HCT116 (cell line): ENCODE measurements around the gene OPN4. TPM values are rescaled to one million over a fixed set of nuclear protein-coding genes. Genes with fewer than 3 reads are reported as not detected.

ENCODE experiments used
- ATAC-seq: fragments of 200-7000 bp; cut with Tn5 transposase; 2 replicates; pipeline ENCODE4 v1.9.1; 2020; ENCODE audit warnings: mild to moderate bottlenecking, moderate library complexity
- BruUV-seq: library from RNA; stranded (reverse); fragments of 400-500 nt; replicated peaks from 2 replicates; lab custom pipeline; 2021; lab: Mats Ljungman, UMichigan
- CTCF ChIA-PET: fragments of 300-600 bp; sonication (Branson Sonifier 250); formaldehyde crosslinking; loops from one replicate; lab custom pipeline; 2021; ENCODE audit warnings: antibody characterized with exemption; lab: Charles Lee
- POLR2A ChIA-PET: fragments of 300-600, 350-600 bp; sonication (Branson Sonifier 250); formaldehyde crosslinking; loops from one replicate; lab custom pipeline; 2021; ENCODE audit warnings: antibody characterized with exemption; lab: Charles Lee
- RAD21 ChIA-PET, 2 experiments: fragments of 300-600 bp; sonication (Branson Sonifier 250); formaldehyde crosslinking; loops; one replicate each; lab custom pipeline; 2023; ENCODE audit warnings: low total read pairs in 2 of 2; ENCODE audit not compliant: uncharacterized antibody in 2 of 2, unreplicated experiment in 2 of 2, low non-redundant PET in 1 of 2; lab: Charles Lee
- DNase-seq: peaks from one replicate; pipeline ENCODE4 v3.0.0-alpha.2; 2010; ENCODE audit warnings: low read depth, low spot score
- H2AFZ ChIP-seq: fragments of 200-600 bp; shearing (Covaris generic), sonication (generic); 2 replicates; pipeline ENCODE4 v1.6.1; 2017; ENCODE audit warnings: low read depth, mixed run types, mixed read lengths, antibody characterized with exemption, low read length; ENCODE audit not compliant: poor library complexity, severe bottlenecking
- H3K27ac ChIP-seq: 2 replicates; pipeline ENCODE4 v1.5.1; 2012; ENCODE audit warnings: low read depth, low read length
- H3K27me3 ChIP-seq: fragments of 200-600 bp; sonication (generic); 2 replicates; pipeline ENCODE4 v1.6.1; 2016; ENCODE audit warnings: mixed run types, low read length, mixed read lengths; ENCODE audit not compliant: insufficient read depth
- H3K36me3 ChIP-seq, 2 experiments: fragments of 200-500 bp in 1 of 2; fragments of 200-600 bp in 1 of 2; sonication (Bioruptor generic) in 1 of 2; sonication (generic) in 1 of 2; 2 replicates each; pipeline versions ENCODE4 v1.5.1 to v1.6.1; 2014 to 2016; ENCODE audit warnings: low read length in 2 of 2, inconsistent platforms in 1 of 2, mixed read lengths in 1 of 2, mixed run types in 1 of 2; ENCODE audit not compliant: insufficient read depth in 2 of 2, control insufficient read depth in 1 of 2
- H3K4me1 ChIP-seq, 2 experiments: fragments of 200-600 bp in 1 of 2; sonication (generic) in 1 of 2; 2 replicates each; pipeline versions ENCODE4 v1.5.1 to v1.6.1; 2012 to 2017; ENCODE audit warnings: low read length in 2 of 2, inconsistent platforms in 1 of 2, mild to moderate bottlenecking in 1 of 2, mixed read lengths in 1 of 2, mixed run types in 1 of 2, moderate library complexity in 1 of 2; ENCODE audit not compliant: insufficient read depth in 2 of 2, control insufficient read depth in 1 of 2
- H3K4me2 ChIP-seq: fragments of 200-600 bp; sonication (generic); 2 replicates; pipeline ENCODE4 v1.6.1; 2017; ENCODE audit warnings: mixed run types, low read length, mixed read lengths
- H3K4me3 ChIP-seq, 2 experiments: fragments of 200-600 bp in 1 of 2; sonication (generic) in 1 of 2; replicated peaks in 1 of 2; 2 replicates each; pipeline ENCODE4 v1.5.1; 2011 to 2016; ENCODE audit warnings: low read length in 2 of 2, control low read depth in 1 of 2, low read depth in 1 of 2, mild to moderate bottlenecking in 1 of 2, mixed read lengths in 1 of 2, mixed run types in 1 of 2
- H3K79me2 ChIP-seq: fragments of 200-600 bp; sonication (generic); 2 replicates; pipeline ENCODE4 v1.6.1; 2017; ENCODE audit warnings: mild to moderate bottlenecking, mixed run types, low read length, moderate library complexity, mixed read lengths; ENCODE audit not compliant: insufficient read depth
- H3K9ac ChIP-seq: fragments of 200-600 bp; sonication (generic); 2 replicates; pipeline ENCODE4 v1.6.1; 2016; ENCODE audit warnings: low read length, mixed read lengths
- H3K9me2 ChIP-seq: fragments of 200-600 bp; sonication (generic), shearing (Covaris generic); 2 replicates; pipeline ENCODE4 v1.6.1; 2017; ENCODE audit warnings: mixed run types, mild to moderate bottlenecking, moderate library complexity; ENCODE audit not compliant: insufficient read depth
- H3K9me3 ChIP-seq, 2 experiments: fragments of 200-500 bp in 1 of 2; fragments of 200-600 bp in 1 of 2; sonication (Bioruptor generic) in 1 of 2; sonication (generic) in 1 of 2; 2 replicates each; pipeline ENCODE4 v1.6.1; 2014 to 2017; ENCODE audit warnings: low read length in 2 of 2, mixed read lengths in 2 of 2, inconsistent platforms in 1 of 2, low read depth in 1 of 2, mild to moderate bottlenecking in 1 of 2, mixed run types in 1 of 2, moderate library complexity in 1 of 2; ENCODE audit not compliant: control insufficient read depth in 1 of 2, insufficient read depth in 1 of 2
- H4K20me1 ChIP-seq: fragments of 200-600 bp; sonication (generic), shearing (Covaris generic); 2 replicates; pipeline ENCODE4 v1.6.1; 2017; ENCODE audit warnings: mixed run types, mild to moderate bottlenecking, moderate library complexity; ENCODE audit not compliant: insufficient read depth
- ATF3 ChIP-seq: IDR thresholded peaks from 2 replicates; pipeline ENCODE4 v1.6.1; 2012
- CTCF ChIP-seq, 3 experiments: fragments of 200-600 bp in 1 of 3; sonication (generic) in 1 of 3; IDR thresholded peaks in 2 of 3; conservative IDR thresholded peaks in 1 of 3; 2 replicates each; pipeline ENCODE4 v1.5.1; 2012 to 2017; ENCODE audit warnings: low read depth in 2 of 3, low read length in 2 of 3, antibody characterized with exemption in 1 of 3, borderline replicate concordance in 1 of 3, control low read depth in 1 of 3, mild to moderate bottlenecking in 1 of 3, mixed read lengths in 1 of 3, mixed run types in 1 of 3, moderate library complexity in 1 of 3; ENCODE audit not compliant: insufficient read depth in 1 of 3
- EZH2 ChIP-seq: fragments of 200-600 bp; sonication (generic); IDR thresholded peaks from 2 replicates; pipeline ENCODE4 v1.6.1; 2017; ENCODE audit warnings: antibody characterized with exemption, mixed run types
- EZH2phosphoT487 ChIP-seq: fragments of 200-600 bp; IDR thresholded peaks from 2 replicates; pipeline ENCODE4 v1.6.1; 2018; ENCODE audit warnings: antibody characterized with exemption, borderline replicate concordance
- JUND ChIP-seq: IDR thresholded peaks from 2 replicates; pipeline ENCODE4 v1.6.1; 2012
- POLR2AphosphoS5 ChIP-seq: IDR thresholded peaks from 2 replicates; pipeline ENCODE4 v1.6.1; 2011; ENCODE audit warnings: mild to moderate bottlenecking, low read depth, low read length, moderate library complexity
- RAD21 ChIP-seq: IDR thresholded peaks from 2 replicates; pipeline ENCODE4 v1.6.1; 2012; ENCODE audit warnings: low read depth, mild to moderate bottlenecking
- SIN3A ChIP-seq: IDR thresholded peaks from 2 replicates; pipeline ENCODE4 v1.6.1; 2012; ENCODE audit warnings: low read depth
- SP1 ChIP-seq: IDR thresholded peaks from 2 replicates; pipeline ENCODE4 v1.6.1; 2012; ENCODE audit warnings: low read depth
- SRF ChIP-seq: IDR thresholded peaks from 2 replicates; pipeline ENCODE4 v1.6.1; 2012; ENCODE audit warnings: low read depth
- TCF7L2 ChIP-seq: IDR thresholded peaks from 2 replicates; pipeline ENCODE4 v1.7.0; 2011; ENCODE audit warnings: borderline replicate concordance, inconsistent platforms; ENCODE audit not compliant: insufficient read depth, insufficient read length; ENCODE audit errors: extremely low read depth
- YY1 ChIP-seq: IDR thresholded peaks from 2 replicates; pipeline ENCODE4 v1.6.1; 2011; ENCODE audit warnings: low read length, low read depth, moderate library complexity, mild to moderate bottlenecking; ENCODE audit not compliant: insufficient replicate concordance; ENCODE audit errors: extremely low read depth
- ZFX ChIP-seq: fragments of 450-650 bp; IDR thresholded peaks from 2 replicates; pipeline ENCODE4 v1.6.1; 2017
- intact Hi-C: fragments of 100-400 bp; cut with micrococcal nuclease; formaldehyde crosslinking; loops from 2 replicates; pipeline ENCODE4 v1.10.0; 2022
- total RNA-seq: library from RNA; stranded (reverse); gene quantifications from one replicate; pipeline ENCODE4 v1.2.1, GENCODE V29; 2021; ENCODE audit not compliant: unreplicated experiment
- TF ChIP-seq, protein P1 (sequence below): IDR thresholded peaks from 2 replicates; pipeline ENCODE4 v1.6.1; 2011; ENCODE audit warnings: mild to moderate bottlenecking, low read length, moderate library complexity; ENCODE audit not compliant: insufficient replicate concordance; ENCODE audit errors: extremely low read depth

Gene OPN4
- total RNA-seq, 1 experiment from 2014 or later: not detected

- Histone ChIP-seq H3K27ac (no peak overlapping the region), H3K79me2 (no peaks in the 10 kb centered on the region), H3K4me2 (no peak overlapping the region), H3K27me3 (no peaks in the 10 kb centered on the region), H3K9me3 (no peaks in the 10 kb centered on the region), H3K36me3 (no peaks in the 10 kb centered on the region), H2AFZ (no peak overlapping the region), H3K4me1 (no peaks in the 10 kb centered on the region), H3K9me2 (no peaks in the 10 kb centered on the region), H3K9ac (no peak overlapping the region), H3K4me3 (no peak overlapping the region), H4K20me1 (no peaks in the 10 kb centered on the region)
- no TSS peak for BruUV-seq
- ATAC-seq (no peak), DNase-seq (no peak)
- no peak for TF ChIP-seq RAD21
- TF ChIP-seq JUND: no peak
- TF ChIP-seq ZFX: no peak
- no peak for TF ChIP-seq YY1
- no peak for TF ChIP-seq CTCF (IDR thresholded peaks at IDR 0.05 in 2 of 3, conservative IDR thresholded peaks at IDR 0.05 in 1 of 3; ENCODE audit: borderline replicate concordance in 1 of 3, insufficient read depth in 1 of 3, low read depth in 2 of 3, low read length in 2 of 3)
- TF ChIP-seq POLR2AphosphoS5: no peak
- TF ChIP-seq EZH2phosphoT487: no peak
- TF ChIP-seq ATF3: no peak
- TF ChIP-seq TCF7L2: no peak
- TF ChIP-seq, protein P1, sequence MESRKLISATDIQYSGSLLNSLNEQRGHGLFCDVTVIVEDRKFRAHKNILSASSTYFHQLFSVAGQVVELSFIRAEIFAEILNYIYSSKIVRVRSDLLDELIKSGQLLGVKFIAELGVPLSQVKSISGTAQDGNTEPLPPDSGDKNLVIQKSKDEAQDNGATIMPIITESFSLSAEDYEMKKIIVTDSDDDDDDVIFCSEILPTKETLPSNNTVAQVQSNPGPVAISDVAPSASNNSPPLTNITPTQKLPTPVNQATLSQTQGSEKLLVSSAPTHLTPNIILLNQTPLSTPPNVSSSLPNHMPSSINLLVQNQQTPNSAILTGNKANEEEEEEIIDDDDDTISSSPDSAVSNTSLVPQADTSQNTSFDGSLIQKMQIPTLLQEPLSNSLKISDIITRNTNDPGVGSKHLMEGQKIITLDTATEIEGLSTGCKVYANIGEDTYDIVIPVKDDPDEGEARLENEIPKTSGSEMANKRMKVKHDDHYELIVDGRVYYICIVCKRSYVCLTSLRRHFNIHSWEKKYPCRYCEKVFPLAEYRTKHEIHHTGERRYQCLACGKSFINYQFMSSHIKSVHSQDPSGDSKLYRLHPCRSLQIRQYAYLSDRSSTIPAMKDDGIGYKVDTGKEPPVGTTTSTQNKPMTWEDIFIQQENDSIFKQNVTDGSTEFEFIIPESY: no peak
- no peak for TF ChIP-seq SRF
- no peak for TF ChIP-seq SIN3A
- no peak for TF ChIP-seq EZH2
- no peak for TF ChIP-seq SP1
- RAD21 ChIA-PET: no interaction called here
- POLR2A ChIA-PET: no interaction called here
- intact Hi-C loops: no loop called here
- CTCF ChIA-PET: no interaction called here
These were observed 45.9 kb downstream of the OPN4 start for GRCh38 chr10:86699991-86700840.
